ENCODE results near the gene VKORC1. TPM values are rescaled to one million over a fixed set of nuclear protein-coding genes. Genes with fewer than 3 reads are reported as not detected.

The VKORC1 gene
- total RNA-seq, 2 experiments from 2014 or later = 66.3 to 68.9 TPM

- H3K4me1 Mint-ChIP-seq = peaks cover 40% of the 10 kb centered on the region
- peak; percentile 5 for ATAC-seq
- CTCF ChIA-PET = interaction anchor here (0.8 to 2.4 kb wide), 6 partner anchors 9 to 87 kb away, joined by 3 to 27 read pairs (median 11); partner anchors contain the start of genes HSD3B7 and STX4
Observed at GRCh38 chr16:31072540-31073141, 22.0 kb downstream of the VKORC1 start.

GRCh38 chr16:31071861-31072260, 22.7 kb downstream of the VKORC1 start:
- no peaks in the 10 kb centered on the region for H3K9me3 Mint-ChIP-seq (ENCODE audit: low read depth)

More at GRCh38 chr16:31072540-31073141, 22.0 kb downstream of the VKORC1 start:
- peaks cover 8% of the 10 kb centered on the region for H3K36me3 Mint-ChIP-seq
- peak; percentile 75 for DNase-seq
- no peaks in the 10 kb centered on the region for H3K9me3 Mint-ChIP-seq (ENCODE audit: low read depth)
- no peaks in the 10 kb centered on the region for H3K27me3 Mint-ChIP-seq
- H3K4me3 Mint-ChIP-seq = peak overlapping the region; percentile 96
- H3K27ac Mint-ChIP-seq = peak overlapping the region; percentile 95

GRCh38 chr16:31067342-31067741, 27.3 kb downstream of the VKORC1 start:
- Mint-ChIP-seq H3K36me3 (peaks cover 19% of the 10 kb centered on the region), H3K4me3 (no peak overlapping the region), H3K9me3 (ENCODE audit: low read depth) (no peaks in the 10 kb centered on the region), H3K27me3 (no peaks in the 10 kb centered on the region), H3K4me1 (peaks cover 69% of the 10 kb centered on the region), H3K27ac (peak overlapping the region; percentile 22)
- CTCF ChIA-PET = interaction anchor here (0.5 to 1.0 kb wide), 5 partner anchors 24 to 131 kb away, joined by 3 to 4 read pairs (median 3); partner anchors contain the start of gene HSD3B7
- DNase-seq (no peak), ATAC-seq (no peak)

More at GRCh38 chr16:31071861-31072260, 22.7 kb downstream of the VKORC1 start:
- peak overlapping the region; percentile 96 for H3K4me3 Mint-ChIP-seq
- no peaks in the 10 kb centered on the region for H3K27me3 Mint-ChIP-seq
- peak overlapping the region; percentile 95 for H3K27ac Mint-ChIP-seq
- no peak for ATAC-seq
- no peak for DNase-seq
- CTCF ChIA-PET = no interaction called here
- peaks cover 8% of the 10 kb centered on the region for H3K36me3 Mint-ChIP-seq
- peaks cover 43% of the 10 kb centered on the region for H3K4me1 Mint-ChIP-seq

GRCh38 chr16:31064882-31065461, 29.6 kb downstream of the VKORC1 start:
- ATAC-seq (peak; percentile 48), DNase-seq (no peak)
- H3K36me3 Mint-ChIP-seq = peaks cover 33% of the 10 kb centered on the region
- peaks cover 63% of the 10 kb centered on the region for H3K4me1 Mint-ChIP-seq
- peak overlapping the region; percentile 90 for H3K27ac Mint-ChIP-seq
- CTCF ChIA-PET = interaction anchor here (1.3 to 2.5 kb wide), 6 partner anchors 9 to 123 kb away, joined by 3 to 27 read pairs (median 5); partner anchors contain the start of genes HSD3B7, ZNF646 and ZNF668
- H3K4me3 Mint-ChIP-seq = peak overlapping the region; percentile 53
- H3K9me3 Mint-ChIP-seq (ENCODE audit: low read depth) = no peaks in the 10 kb centered on the region
- no peaks in the 10 kb centered on the region for H3K27me3 Mint-ChIP-seq

- ATAC-seq (peak; percentile 76), DNase-seq (peak; percentile 79)
- Mint-ChIP-seq H3K27ac (peak overlapping the region; percentile 90), H3K4me1 (peaks cover 59% of the 10 kb centered on the region), H3K9me3 (ENCODE audit: low read depth) (no peaks in the 10 kb centered on the region), H3K36me3 (peaks cover 35% of the 10 kb centered on the region), H3K4me3 (peak overlapping the region; percentile 53), H3K27me3 (no peaks in the 10 kb centered on the region)
- CTCF ChIA-PET = interaction anchor here (0.7 to 2.5 kb wide), 7 partner anchors 10 to 122 kb away, joined by 3 to 27 read pairs (median 4); partner anchors contain the start of genes HSD3B7, STX4, ZNF646 and ZNF668
Observed at GRCh38 chr16:31063843-31064611, 30.6 kb downstream of the VKORC1 start.

GRCh38 chr16:31063495-31063842, 31.1 kb downstream of the VKORC1 start:
- ATAC-seq (no peak), DNase-seq (no peak)
- H3K4me3 Mint-ChIP-seq = peak overlapping the region; percentile 53
- H3K4me1 Mint-ChIP-seq = peaks cover 55% of the 10 kb centered on the region
- H3K36me3 Mint-ChIP-seq = peaks cover 36% of the 10 kb centered on the region
- H3K27me3 Mint-ChIP-seq = no peaks in the 10 kb centered on the region
- no peaks in the 10 kb centered on the region for H3K9me3 Mint-ChIP-seq (ENCODE audit: low read depth)
- H3K27ac Mint-ChIP-seq = peak overlapping the region; percentile 90
- CTCF ChIA-PET = interaction anchor here (0.7 to 2.5 kb wide), 6 partner anchors 10 to 79 kb away, joined by 3 to 27 read pairs (median 4); partner anchors contain the start of genes HSD3B7, STX4, ZNF646 and ZNF668

GRCh38 chr16:31061813-31062440, 32.7 kb downstream of the VKORC1 start:
- no peak for ATAC-seq
- Mint-ChIP-seq H3K27ac (no peak overlapping the region), H3K4me1 (peaks cover 47% of the 10 kb centered on the region), H3K27me3 (no peaks in the 10 kb centered on the region), H3K4me3 (no peak overlapping the region), H3K9me3 (ENCODE audit: low read depth) (no peaks in the 10 kb centered on the region), H3K36me3 (peaks cover 35% of the 10 kb centered on the region)
- no peak for DNase-seq
- CTCF ChIA-PET = interaction anchor here (1.4 kb wide), 1 partner anchor 34 kb away, joined by 4 read pairs; no protein-coding TSS in a partner anchor

GRCh38 chr16:31061126-31061812, 33.3 kb downstream of the VKORC1 start:
- no peak overlapping the region for H3K27ac Mint-ChIP-seq
- no peak for ATAC-seq

GRCh38 chr16:31055613-31056012, 39.0 kb downstream of the VKORC1 start:
- DNase-seq = no peak
- no peak overlapping the region for H3K27ac Mint-ChIP-seq
- CTCF ChIA-PET = interaction anchor here (1.0 to 1.1 kb wide), 2 partner anchors 10 to 13 kb away, joined by 3 read pairs; no protein-coding TSS in a partner anchor
- peaks cover 14% of the 10 kb centered on the region for H3K36me3 Mint-ChIP-seq
- peaks cover 20% of the 10 kb centered on the region for H3K4me1 Mint-ChIP-seq
- ATAC-seq = no peak
- H3K9me3 Mint-ChIP-seq (ENCODE audit: low read depth) = no peaks in the 10 kb centered on the region
- H3K27me3 Mint-ChIP-seq = no peaks in the 10 kb centered on the region
- no peak overlapping the region for H3K4me3 Mint-ChIP-seq

More at GRCh38 chr16:31061126-31061812, 33.3 kb downstream of the VKORC1 start:
- CTCF ChIA-PET = no interaction called here
- H3K9me3 Mint-ChIP-seq (ENCODE audit: low read depth) = no peaks in the 10 kb centered on the region
- H3K4me3 Mint-ChIP-seq = no peak overlapping the region
- H3K27me3 Mint-ChIP-seq = no peaks in the 10 kb centered on the region
- peaks cover 37% of the 10 kb centered on the region for H3K36me3 Mint-ChIP-seq
- H3K4me1 Mint-ChIP-seq = peaks cover 42% of the 10 kb centered on the region
- DNase-seq = no peak

GRCh38 chr16:31052114-31052513, 42.5 kb downstream of the VKORC1 start:
- Mint-ChIP-seq H3K4me1 (peaks cover 19% of the 10 kb centered on the region), H3K9me3 (ENCODE audit: low read depth) (no peaks in the 10 kb centered on the region), H3K36me3 (peaks cover 4% of the 10 kb centered on the region), H3K4me3 (no peak overlapping the region), H3K27me3 (no peaks in the 10 kb centered on the region), H3K27ac (no peak overlapping the region)
- DNase-seq (no peak), ATAC-seq (peak; percentile 65)
- CTCF ChIA-PET = no interaction called here

GRCh38 chr16:31050280-31051030, 44.1 kb downstream of the VKORC1 start:
- H3K4me3 Mint-ChIP-seq = no peak overlapping the region
- no peak overlapping the region for H3K27ac Mint-ChIP-seq
- CTCF ChIA-PET = interaction anchor here (1.0 kb wide), 1 partner anchor 148 kb away, joined by 3 read pairs; no protein-coding TSS in a partner anchor
- H3K27me3 Mint-ChIP-seq = no peaks in the 10 kb centered on the region
- peaks cover 19% of the 10 kb centered on the region for H3K4me1 Mint-ChIP-seq
- H3K9me3 Mint-ChIP-seq (ENCODE audit: low read depth) = no peaks in the 10 kb centered on the region
- ATAC-seq (no peak), DNase-seq (no peak)
- H3K36me3 Mint-ChIP-seq = peaks cover 2% of the 10 kb centered on the region

Data from activated CD8-positive, alpha-beta memory T cell treated with anti-CD3 and anti-CD28 coated beads, Interleukin-2, amount 10 ng/mL, durations not matched to agents 7 days and 5 days (primary cell).